HEK293 (cell line): ENCODE data around the gene FZD1.

ENCODE experiments used
- ATF2 ChIP-seq: fragments of 450-650 bp; formaldehyde crosslinking; IDR thresholded peaks from 2 replicates; pipeline ENCODE4 v1.5.1; 2016; ENCODE audit warnings: missing biosample characterization, missing genetic modification characterization, low read depth
- PBX3 ChIP-seq: sonication (generic); formaldehyde crosslinking; IDR thresholded peaks from 2 replicates; pipeline ENCODE4 v1.8.1; 2022; ENCODE audit warnings: mild to moderate bottlenecking, moderate library complexity, missing genetic modification reagents
- SCRT2 ChIP-seq: fragments of 450-650 bp; formaldehyde crosslinking; IDR thresholded peaks from 2 replicates; pipeline ENCODE4 v1.5.1; 2016; ENCODE audit warnings: missing biosample characterization, missing genetic modification characterization
- SETDB1 ChIP-seq: IDR thresholded peaks from one replicate; pipeline ENCODE4 v1.6.1; 2017; ENCODE audit warnings: mild to moderate bottlenecking, low read length, moderate library complexity, mixed read lengths; ENCODE audit not compliant: insufficient read length
- YY2 ChIP-seq: fragments of 450-650 bp; formaldehyde crosslinking; IDR thresholded peaks from 2 replicates; pipeline ENCODE4 v1.5.1; 2016; ENCODE audit warnings: missing biosample characterization, missing genetic modification characterization
- ZBTB11 ChIP-seq: fragments of 450-650 bp; formaldehyde crosslinking; conservative IDR thresholded peaks from 2 replicates; pipeline ENCODE4 v1.5.1; 2016; ENCODE audit warnings: low read depth, missing biosample characterization, missing genetic modification characterization
- ZBTB6 ChIP-seq: fragments of 450-650 bp; formaldehyde crosslinking; IDR thresholded peaks from 2 replicates; pipeline ENCODE4 v1.5.1; 2017; ENCODE audit warnings: missing biosample characterization, missing genetic modification characterization
- ZFP3 ChIP-seq: fragments of 450-650 bp; formaldehyde crosslinking; IDR thresholded peaks from 2 replicates; pipeline ENCODE4 v1.5.1; 2016; ENCODE audit warnings: low read depth, missing biosample characterization, missing genetic modification characterization
- ZNF121 ChIP-seq: fragments of 450-650 bp; formaldehyde crosslinking; IDR thresholded peaks from 2 replicates; pipeline ENCODE4 v1.5.1; 2016; ENCODE audit warnings: missing biosample characterization, missing genetic modification characterization
- ZNF221 ChIP-seq: fragments of 450-650 bp; formaldehyde crosslinking; IDR thresholded peaks from 2 replicates; pipeline ENCODE4 v1.5.1; 2017; ENCODE audit warnings: missing biosample characterization, missing genetic modification characterization, borderline replicate concordance
- ZNF324 ChIP-seq: fragments of 450-650 bp; formaldehyde crosslinking; IDR thresholded peaks from 2 replicates; pipeline ENCODE4 v1.5.1; 2016; ENCODE audit warnings: missing biosample characterization, missing genetic modification characterization
- ZNF404 ChIP-seq: fragments of 450-650 bp; formaldehyde crosslinking; IDR thresholded peaks from 2 replicates; pipeline ENCODE4 v1.5.1; 2017; ENCODE audit warnings: missing biosample characterization, missing genetic modification characterization
- ZNF501 ChIP-seq: fragments of 450-650 bp; formaldehyde crosslinking; IDR thresholded peaks from 2 replicates; pipeline ENCODE4 v1.5.1; 2016; ENCODE audit warnings: missing biosample characterization, missing genetic modification characterization
- ZNF518A ChIP-seq: fragments of 450-650 bp; formaldehyde crosslinking; conservative IDR thresholded peaks from 2 replicates; pipeline ENCODE4 v1.5.1; 2016; ENCODE audit warnings: low read depth, missing biosample characterization, missing genetic modification characterization
- ZNF548 ChIP-seq: fragments of 450-650 bp; formaldehyde crosslinking; IDR thresholded peaks from 2 replicates; pipeline ENCODE4 v1.5.1; 2016; ENCODE audit warnings: missing biosample characterization, missing genetic modification characterization
- ZNF571 ChIP-seq: fragments of 450-650 bp; formaldehyde crosslinking; IDR thresholded peaks from 2 replicates; pipeline ENCODE4 v1.5.0; 2017; ENCODE audit warnings: missing biosample characterization, missing genetic modification characterization
- ZNF645 ChIP-seq: fragments of 450-650 bp; formaldehyde crosslinking; IDR thresholded peaks from 2 replicates; pipeline ENCODE4; 2016; ENCODE audit warnings: missing biosample characterization, missing genetic modification characterization
- ZNF837 ChIP-seq: fragments of 450-650 bp; formaldehyde crosslinking; IDR thresholded peaks from 2 replicates; pipeline ENCODE4 v1.5.1; 2016; ENCODE audit warnings: missing biosample characterization, missing genetic modification characterization
- TF ChIP-seq, protein P1 (sequence below): fragments of 450-650 bp; formaldehyde crosslinking; IDR thresholded peaks from 2 replicates; pipeline ENCODE4 v1.5.1; 2016; ENCODE audit warnings: missing biosample characterization, missing genetic modification characterization
- TF ChIP-seq, protein P2 (sequence below): fragments of 450-650 bp; formaldehyde crosslinking; IDR thresholded peaks from 2 replicates; pipeline ENCODE4 v1.5.1; 2017; ENCODE audit warnings: missing biosample characterization, missing genetic modification characterization

FZD1 gene

DNA sequence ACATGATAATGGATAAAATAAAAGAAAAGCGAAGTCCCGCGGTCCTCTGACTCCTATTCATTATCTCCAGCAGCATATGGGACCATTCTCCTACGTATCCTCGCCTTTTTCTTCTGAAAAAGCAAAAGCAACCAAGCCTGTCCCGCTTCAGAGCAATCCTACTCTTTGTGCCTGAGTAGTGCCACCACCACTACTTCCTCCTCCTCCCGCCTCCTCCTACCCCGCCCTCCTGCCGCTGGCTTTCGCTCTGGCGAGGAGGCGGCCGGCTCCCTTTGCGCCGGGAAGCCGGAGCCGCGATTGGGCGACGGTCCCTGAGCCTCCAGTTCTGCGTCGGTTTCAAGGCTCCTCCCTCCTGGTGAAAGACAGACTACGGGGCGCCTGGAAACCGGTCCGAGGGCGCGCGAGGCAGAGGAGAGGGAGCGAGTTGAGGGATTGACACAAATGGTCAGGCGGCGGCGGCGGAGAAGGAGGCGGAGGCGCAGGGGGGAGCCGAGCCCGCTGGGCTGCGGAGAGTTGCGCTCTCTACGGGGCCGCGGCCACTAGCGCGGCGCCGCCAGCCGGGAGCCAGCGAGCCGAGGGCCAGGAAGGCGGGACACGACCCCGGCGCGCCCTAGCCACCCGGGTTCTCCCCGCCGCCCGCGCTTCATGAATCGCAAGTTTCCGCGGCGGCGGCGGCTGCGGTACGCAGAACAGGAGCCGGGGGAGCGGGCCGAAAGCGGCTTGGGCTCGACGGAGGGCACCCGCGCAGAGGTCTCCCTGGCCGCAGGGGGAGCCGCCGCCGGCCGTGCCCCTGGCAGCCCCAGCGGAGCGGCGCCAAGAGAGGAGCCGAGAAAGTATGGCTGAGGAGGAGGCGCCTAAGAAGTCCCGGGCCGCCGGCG is at the start of gene FZD1 (continued):
- TF ChIP-seq SETDB1 (no peak), ZNF121 (tag by site-specific recombination) (peak; percentile 43; the same call in 1 of the 2 replicates), PBX3 (CRISPR knock-in tag) (0 out of 2 replicates have a peak, but pooled peaks have one; percentile 55), ZBTB11 (peak; percentile 47; the same call in 1 of the 2 replicates), ZNF518A (tag by site-specific recombination) (peak; percentile 54; the same call in 1 of the 2 replicates), ZNF501 (tag by site-specific recombination) (peak; percentile 92), ZNF548 (no peak), ZNF221 (tag by site-specific recombination) (no peak; the same call in 1 of the 2 replicates), ZFP3 (tag by site-specific recombination) (no peak), ZNF571 (no peak), SCRT2 (tag by site-specific recombination) (peak; percentile 27; the same call in 1 of the 2 replicates), YY2 (tag by site-specific recombination) (no peak), ZNF404 (no peak), ATF2 (tag by site-specific recombination) (no peak), ZNF837 (no peak), ZNF645 (tag by site-specific recombination) (no peak), ZBTB6 (tag by site-specific recombination) (peak; percentile 85), ZNF324 (tag by site-specific recombination) (peak; percentile 99)
- TF ChIP-seq, protein P1, sequence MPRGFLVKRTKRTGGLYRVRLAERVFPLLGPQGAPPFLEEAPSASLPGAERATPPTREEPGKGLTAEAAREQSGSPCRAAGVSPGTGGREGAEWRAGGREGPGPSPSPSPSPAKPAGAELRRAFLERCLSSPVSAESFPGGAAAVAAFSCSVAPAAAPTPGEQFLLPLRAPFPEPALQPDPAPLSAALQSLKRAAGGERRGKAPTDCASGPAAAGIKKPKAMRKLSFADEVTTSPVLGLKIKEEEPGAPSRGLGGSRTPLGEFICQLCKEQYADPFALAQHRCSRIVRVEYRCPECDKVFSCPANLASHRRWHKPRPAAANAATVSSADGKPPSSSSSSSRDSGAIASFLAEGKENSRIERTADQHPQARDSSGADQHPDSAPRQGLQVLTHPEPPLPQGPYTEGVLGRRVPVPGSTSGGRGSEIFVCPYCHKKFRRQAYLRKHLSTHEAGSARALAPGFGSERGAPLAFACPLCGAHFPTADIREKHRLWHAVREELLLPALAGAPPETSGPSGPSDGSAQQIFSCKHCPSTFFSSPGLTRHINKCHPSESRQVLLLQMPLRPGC: peak; percentile 88
- TF ChIP-seq, protein P2, sequence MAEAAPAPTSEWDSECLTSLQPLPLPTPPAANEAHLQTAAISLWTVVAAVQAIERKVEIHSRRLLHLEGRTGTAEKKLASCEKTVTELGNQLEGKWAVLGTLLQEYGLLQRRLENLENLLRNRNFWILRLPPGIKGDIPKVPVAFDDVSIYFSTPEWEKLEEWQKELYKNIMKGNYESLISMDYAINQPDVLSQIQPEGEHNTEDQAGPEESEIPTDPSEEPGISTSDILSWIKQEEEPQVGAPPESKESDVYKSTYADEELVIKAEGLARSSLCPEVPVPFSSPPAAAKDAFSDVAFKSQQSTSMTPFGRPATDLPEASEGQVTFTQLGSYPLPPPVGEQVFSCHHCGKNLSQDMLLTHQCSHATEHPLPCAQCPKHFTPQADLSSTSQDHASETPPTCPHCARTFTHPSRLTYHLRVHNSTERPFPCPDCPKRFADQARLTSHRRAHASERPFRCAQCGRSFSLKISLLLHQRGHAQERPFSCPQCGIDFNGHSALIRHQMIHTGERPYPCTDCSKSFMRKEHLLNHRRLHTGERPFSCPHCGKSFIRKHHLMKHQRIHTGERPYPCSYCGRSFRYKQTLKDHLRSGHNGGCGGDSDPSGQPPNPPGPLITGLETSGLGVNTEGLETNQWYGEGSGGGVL: peak; percentile 41; the same call in 1 of the 2 replicates
